HG03354 (cell line): ENCODE data around the gene SERPINA12.

Source experiments
- ATAC-seq: cut with Tn5 transposase; IDR thresholded peaks from one replicate; pipeline ENCODE4 v1.9.1; 2021; ENCODE audit warnings: mild to moderate bottlenecking; ENCODE audit not compliant: unreplicated experiment, poor library complexity, severe bottlenecking

SERPINA12 gene

DNA sequence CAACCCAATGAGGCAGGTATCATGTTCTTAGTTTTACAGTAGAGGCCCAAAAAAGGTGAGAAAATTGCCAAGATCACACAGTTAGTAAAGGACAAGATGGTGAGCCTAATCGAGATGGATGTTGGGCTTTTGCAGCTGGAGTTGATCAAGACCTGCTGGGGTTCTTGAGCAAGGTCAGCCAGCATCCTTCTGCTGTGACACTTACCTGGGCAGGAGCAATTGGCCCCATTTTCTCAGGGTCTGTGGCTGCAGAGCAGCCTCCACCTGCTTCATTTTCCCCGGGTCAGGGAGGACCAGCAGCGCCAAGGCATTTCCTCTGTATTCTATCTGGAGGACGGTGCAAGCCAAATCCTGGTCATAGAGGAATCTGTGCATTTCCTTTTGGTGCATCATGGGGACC lies 63.1 kb downstream of the SERPINA12 start:
- ATAC-seq: no peak

DNA sequence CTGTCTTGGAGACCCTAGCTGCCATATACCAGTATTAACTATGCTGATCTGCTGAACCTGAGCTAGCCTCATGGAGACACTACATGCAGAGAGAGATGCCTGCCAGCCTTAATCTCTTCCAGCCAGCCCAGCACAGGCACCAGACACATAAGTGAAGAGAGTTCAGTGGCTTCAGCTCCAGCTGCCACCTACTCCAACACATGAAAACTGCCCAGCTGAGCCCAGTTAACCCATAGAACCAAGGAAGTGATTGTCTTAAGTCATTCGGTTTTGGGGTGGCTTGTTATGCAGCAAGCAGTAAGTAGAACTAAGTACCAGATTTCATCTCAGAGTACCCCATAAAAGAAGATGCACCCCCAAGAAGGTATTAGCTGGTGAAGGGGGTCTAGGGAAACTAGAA lies 64.3 kb downstream of the SERPINA12 start:
- ATAC-seq: no peak

DNA sequence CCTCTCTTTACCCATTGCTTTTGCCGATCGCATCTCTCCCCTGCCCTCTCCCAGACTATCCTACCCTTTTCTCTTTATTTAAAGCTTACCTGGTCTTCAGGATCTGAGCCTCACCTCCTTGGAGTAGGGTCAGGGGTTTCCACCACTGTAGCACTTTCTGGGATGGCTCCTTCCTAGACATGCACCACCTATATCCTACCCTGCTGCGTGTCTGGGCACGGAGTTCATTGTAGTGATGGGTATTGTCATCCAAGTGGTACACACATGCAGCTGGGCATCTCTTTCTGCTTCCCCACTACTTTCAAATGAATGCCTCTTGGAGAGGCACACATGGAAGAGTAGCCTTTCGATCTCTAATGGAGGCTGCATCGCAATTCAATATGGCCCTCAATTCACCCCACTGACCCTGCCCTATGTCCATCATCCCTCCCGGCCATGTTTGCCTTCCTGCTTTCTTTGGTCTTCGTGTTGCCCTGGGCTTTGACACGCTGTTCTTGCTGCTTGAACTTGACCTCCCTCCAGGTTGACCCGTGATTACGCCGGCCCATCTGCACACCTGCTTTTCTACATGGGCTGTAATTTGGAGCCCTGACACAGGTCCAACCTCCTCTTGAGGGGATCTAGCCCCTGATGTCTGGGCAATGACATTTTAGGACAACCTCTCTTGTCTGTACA lies 67.6 kb downstream of the SERPINA12 start:
- ATAC-seq: no peak

DNA sequence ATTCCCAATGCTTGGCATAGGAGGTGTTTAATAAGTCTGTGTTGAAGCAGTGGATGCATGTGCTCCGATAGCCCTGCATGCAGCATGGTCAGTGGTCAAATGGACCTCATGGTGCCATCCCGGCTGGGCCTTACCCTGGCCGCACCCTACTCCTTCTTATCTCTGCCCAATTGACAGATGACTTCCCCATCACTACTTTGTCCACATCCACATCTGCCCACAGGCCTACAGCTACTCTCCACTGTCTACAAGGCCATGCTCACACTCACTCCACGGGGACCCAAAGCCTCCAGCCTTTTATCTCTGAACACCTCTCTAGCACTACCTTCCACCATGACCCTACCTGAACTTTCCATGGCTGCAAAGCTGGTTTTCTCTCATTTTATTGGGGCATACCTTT lies 68.1 kb downstream of the SERPINA12 start:
- ATAC-seq: no peak

DNA sequence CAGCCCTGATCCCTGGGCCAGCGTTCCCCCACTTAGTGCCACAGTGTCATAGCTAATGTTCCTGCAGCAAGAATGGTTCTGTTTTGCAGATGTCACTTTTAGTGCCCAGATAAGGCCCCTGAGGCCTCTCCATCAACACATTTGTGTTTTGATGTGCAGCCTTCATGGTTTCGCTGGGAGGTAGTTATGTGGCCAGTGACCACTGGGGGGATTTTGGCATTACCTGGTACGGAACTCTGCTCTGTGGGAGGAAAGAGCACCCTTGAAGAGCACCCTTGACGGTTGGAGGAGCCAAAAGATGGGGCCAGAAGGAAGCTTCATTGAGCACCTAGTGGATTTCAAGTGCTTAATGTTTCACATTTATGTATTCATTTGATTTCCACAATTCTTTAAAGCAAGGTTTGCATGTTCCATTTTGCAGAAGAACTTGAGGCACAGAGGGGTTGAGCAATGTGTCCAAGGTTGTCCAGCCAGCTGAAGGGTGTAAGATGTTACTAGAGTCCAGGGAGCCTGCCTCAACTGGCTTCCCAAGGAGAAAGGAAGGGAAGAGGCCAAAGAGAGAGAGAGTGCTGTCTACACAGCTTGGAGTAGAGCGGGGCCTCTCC lies 69.7 kb downstream of the SERPINA12 start:
- ATAC-seq: no peak
